H1 (cell line): Measurements from ENCODE around the gene OCIAD1. TPM values are rescaled to one million over a fixed set of nuclear protein-coding genes. Genes with fewer than 3 reads are reported as not detected.

Experiments used
- CTCF ChIA-PET: fragments of 300-600 bp; sonication (Branson Sonifier 250); formaldehyde crosslinking; loops from one replicate; lab custom pipeline; 2021; ENCODE audit not compliant: partially characterized antibody; lab: Charles Lee
- POLR2A ChIA-PET: fragments of 300-600 bp; sonication (Branson Sonifier 250); formaldehyde crosslinking; loops from one replicate; lab custom pipeline; 2021; ENCODE audit warnings: inconsistent platforms; ENCODE audit not compliant: partially characterized antibody; lab: Charles Lee
- DNase-seq, 2 experiments: peaks; one replicate each; pipeline versions ENCODE4 v3.0.0 to v3.0.0-alpha.2; 2010 to 2022; ENCODE audit warnings: low spot score in 2 of 2, low read depth in 1 of 2, mixed read lengths in 1 of 2
- FAIRE-seq: peaks from 2 replicates; lab custom pipeline; 2011; peaks lifted over from hg19 to GRCh38; lab: Jason Lieb, UNC
- H2AFZ ChIP-seq: 2 replicates; pipeline ENCODE4 v1.8.1; 2012; ENCODE audit warnings: low read length, inconsistent platforms
- H2AK5ac ChIP-seq: 2 replicates; pipeline ENCODE4 v1.6.1; 2013; ENCODE audit warnings: low read depth, low read length
- H2BK120ac ChIP-seq: replicated peaks from 2 replicates; pipeline ENCODE3; 2013; ENCODE audit warnings: low read depth, low read length, inconsistent platforms
- H2BK12ac ChIP-seq: 2 replicates; pipeline ENCODE4 v1.6.1; 2013; ENCODE audit warnings: low read depth, low read length
- H2BK15ac ChIP-seq: 2 replicates; pipeline ENCODE4 v1.6.1; 2013; ENCODE audit warnings: low read length
- H2BK20ac ChIP-seq: 2 replicates; pipeline ENCODE4 v1.6.1; 2013; ENCODE audit warnings: low read length
- H2BK5ac ChIP-seq: 2 replicates; pipeline ENCODE4 v1.6.1; 2013; ENCODE audit warnings: low read depth, low read length
- H3K14ac ChIP-seq: 2 replicates; pipeline ENCODE4 v1.6.1; 2013; ENCODE audit warnings: inconsistent platforms; ENCODE audit not compliant: insufficient read length
- H3K18ac ChIP-seq: 2 replicates; pipeline ENCODE4 v1.6.1; 2013; ENCODE audit warnings: low read length; ENCODE audit errors: extremely low read depth
- H3K23ac ChIP-seq: 2 replicates; pipeline ENCODE4 v1.6.1; 2013; ENCODE audit warnings: inconsistent platforms; ENCODE audit not compliant: insufficient read length
- H3K23me2 ChIP-seq: 2 replicates; pipeline ENCODE4 v1.6.1; 2013; ENCODE audit warnings: low read depth, low read length
- H3K27ac ChIP-seq: 2 replicates; pipeline ENCODE4 v1.6.1; 2011; ENCODE audit warnings: low read depth, low read length, inconsistent platforms
- H3K27me3 ChIP-seq, 4 experiments: replicated peaks in 1 of 4; 1 replicate in 1 of 4; 2 replicates in 3 of 4; pipeline versions ENCODE4 v1.6.1 to v1.8.1; 2011 to 2013; ENCODE audit warnings: low read length in 3 of 4, mild to moderate bottlenecking in 3 of 4, inconsistent platforms in 2 of 4, mixed read lengths in 2 of 4, moderate library complexity in 1 of 4; ENCODE audit not compliant: control insufficient read depth in 3 of 4, insufficient read depth in 3 of 4; ENCODE audit errors: extremely low read depth in 1 of 4
- H3K36me3 ChIP-seq, 4 experiments: 2 replicates each; pipeline versions ENCODE4 v1.6.1 to v1.8.1; 2011 to 2013; ENCODE audit warnings: mild to moderate bottlenecking in 4 of 4, low read length in 3 of 4, moderate library complexity in 2 of 4, control low read depth in 1 of 4, inconsistent platforms in 1 of 4; ENCODE audit not compliant: insufficient read depth in 4 of 4, control insufficient read depth in 2 of 4
- H3K4ac ChIP-seq: replicated peaks from 2 replicates; pipeline ENCODE3; 2013; ENCODE audit warnings: low read length, low read depth, mixed read lengths, inconsistent platforms; ENCODE audit not compliant: insufficient read length
- H3K4me1 ChIP-seq, 4 experiments: replicated peaks in 1 of 4; 1 replicate in 1 of 4; 2 replicates in 3 of 4; pipeline versions ENCODE4 v1.6.1 to v1.8.1; 2011 to 2013; ENCODE audit warnings: low read length in 3 of 4, inconsistent platforms in 2 of 4, mixed read lengths in 1 of 4; ENCODE audit not compliant: insufficient read depth in 4 of 4, control insufficient read depth in 3 of 4
- H3K4me2 ChIP-seq, 2 experiments: 2 replicates each; pipeline versions ENCODE4 v1.6.1 to v1.8.1; 2011 to 2013; ENCODE audit warnings: low read depth in 2 of 2, low read length in 2 of 2, control low read depth in 1 of 2, inconsistent platforms in 1 of 2, mild to moderate bottlenecking in 1 of 2; ENCODE audit not compliant: insufficient read depth in 1 of 2
- H3K4me3 ChIP-seq, 4 experiments: fragments of 200-600, 300-600 bp in 1 of 4; sonication (generic), shearing (Covaris generic), sonication (Bioruptor Twin) in 1 of 4; 2 replicates each; pipeline versions ENCODE4 v1.5.1 to v1.8.1; 2011 to 2016; ENCODE audit warnings: low read length in 4 of 4, low read depth in 3 of 4, control low read depth in 2 of 4, inconsistent platforms in 2 of 4, mild to moderate bottlenecking in 2 of 4, mixed read lengths in 1 of 4, moderate library complexity in 1 of 4; ENCODE audit not compliant: insufficient read depth in 2 of 4; ENCODE audit errors: extremely low read depth in 1 of 4
- H3K56ac ChIP-seq: replicated peaks from 2 replicates; pipeline ENCODE3; 2013; ENCODE audit warnings: low read depth, mild to moderate bottlenecking, mixed read lengths, low read length, inconsistent platforms; ENCODE audit not compliant: insufficient read length
- H3K79me1 ChIP-seq: 2 replicates; pipeline ENCODE4 v1.6.1; 2013; ENCODE audit warnings: low read depth, low read length, control low read depth
- H3K79me2 ChIP-seq, 2 experiments: 2 replicates each; pipeline versions ENCODE4 v1.6.1 to v1.8.1; 2012 to 2013; ENCODE audit warnings: low read length in 2 of 2, mild to moderate bottlenecking in 2 of 2, inconsistent platforms in 1 of 2; ENCODE audit not compliant: insufficient read depth in 2 of 2, control insufficient read depth in 1 of 2
- H3K9ac ChIP-seq, 4 experiments: replicated peaks in 1 of 4; 1 replicate in 1 of 4; 2 replicates in 3 of 4; pipeline versions ENCODE4 v1.6.1 to v1.8.1; 2011 to 2013; ENCODE audit warnings: low read depth in 3 of 4, low read length in 3 of 4, control low read depth in 2 of 4, mild to moderate bottlenecking in 2 of 4, moderate library complexity in 2 of 4, inconsistent platforms in 1 of 4; ENCODE audit errors: extremely low read depth in 1 of 4
- H3K9me3 ChIP-seq, 2 experiments: 2 replicates each; pipeline versions ENCODE4 v1.6.1 to v1.8.1; 2012 to 2013; ENCODE audit warnings: mild to moderate bottlenecking in 2 of 2, moderate library complexity in 2 of 2, control low read depth in 1 of 2, inconsistent platforms in 1 of 2, low read depth in 1 of 2, low read length in 1 of 2, mixed read lengths in 1 of 2; ENCODE audit not compliant: insufficient read depth in 2 of 2
- H4K20me1 ChIP-seq, 2 experiments: replicated peaks in 1 of 2; 2 replicates each; pipeline versions ENCODE3 to v1.8.1; 2011 to 2013; ENCODE audit warnings: inconsistent platforms in 2 of 2, low read length in 2 of 2, mild to moderate bottlenecking in 1 of 2; ENCODE audit not compliant: insufficient read depth in 2 of 2, control insufficient read depth in 1 of 2
- H4K5ac ChIP-seq: 2 replicates; pipeline ENCODE4 v1.6.1; 2013; ENCODE audit warnings: low read length, low read depth, mixed read lengths, inconsistent platforms; ENCODE audit not compliant: insufficient read length
- H4K8ac ChIP-seq: 2 replicates; pipeline ENCODE4 v1.8.0; 2013; ENCODE audit warnings: mild to moderate bottlenecking, moderate library complexity, low read length, inconsistent platforms; ENCODE audit not compliant: insufficient read depth; ENCODE audit errors: extremely low read depth
- H4K91ac ChIP-seq: replicated peaks from 2 replicates; pipeline ENCODE3; 2013; ENCODE audit warnings: low read length, mixed read lengths, inconsistent platforms; ENCODE audit not compliant: insufficient read length
- CBX8 ChIP-seq: fragments of 300-800, 300-1000 bp; sonication (generic); IDR thresholded peaks from 2 replicates; pipeline ENCODE4 v1.7.1; 2016; ENCODE audit warnings: low read depth, low read length, borderline replicate concordance
- GABPA ChIP-seq: IDR thresholded peaks from 2 replicates; pipeline ENCODE4 v1.6.1; 2011; ENCODE audit warnings: mild to moderate bottlenecking, low read length, moderate library complexity, borderline replicate concordance; ENCODE audit not compliant: insufficient read depth
- JUN ChIP-seq: IDR thresholded peaks from 2 replicates; pipeline ENCODE4 v1.6.1; 2011; ENCODE audit warnings: low read depth, mild to moderate bottlenecking, improper control_type of control experiment, low read length
- MAFK ChIP-seq: IDR thresholded peaks from 2 replicates; pipeline ENCODE4 v1.6.1; 2012; ENCODE audit warnings: low read depth, mild to moderate bottlenecking, improper control_type of control experiment, low read length
- RBBP5 ChIP-seq: IDR thresholded peaks from 2 replicates; pipeline ENCODE4 v1.7.1; 2012; ENCODE audit warnings: low read depth, mild to moderate bottlenecking, inconsistent platforms, low read length, moderate library complexity, borderline replicate concordance
- WGBS, 2 experiments: shearing (Covaris generic) in 1 of 2; methylation state at CpG; one replicate each; pipeline versions ENCODE4 v1.1.6 to v1.1.7; 2013 to 2015; ENCODE audit warnings: low lambda C conversion rate in 2 of 2, mixed read lengths in 2 of 2, inconsistent platforms in 1 of 2, low coverage in 1 of 2, missing lambda C conversion rate in 1 of 2; ENCODE audit not compliant: insufficient replicate concordance in 2 of 2, insufficient coverage in 1 of 2, insufficient read length in 1 of 2; ENCODE audit errors: extremely low coverage in 1 of 2, missing lambda C conversion rate in 1 of 2; 5-methylcytosine and 5-hydroxymethylcytosine counted together
- polyA plus RNA-seq, 7 experiments: library from polyadenylated mRNA; depleted of rRNA in 3 of 7; stranded (reverse) in 5 of 7; unstranded in 2 of 7; fragments of >200 nt in 5 of 7; fragments of 200-250 nt in 2 of 7; gene quantifications; 1 replicate in 5 of 7; 2 replicates in 1 of 7; 4 replicates in 1 of 7; pipeline versions ENCODE4 v1.2.1 to v1.2.3, GENCODE V29; 2011 to 2013; ENCODE audit warnings: missing spikeins in 2 of 7, mixed read lengths in 2 of 7
- total RNA-seq: library from RNA; stranded (reverse); fragmentation: NEBNext Ultra II Directional; extraction: Animal tissue kit (Norgen Biotek cat#: 25700); gene quantifications from 2 replicates; pipeline ENCODE4 v1.2.1, GENCODE V29; 2021
- TF ChIP-seq, protein P1 (sequence below): IDR thresholded peaks from 2 replicates; pipeline ENCODE4 v1.6.1; 2011; ENCODE audit warnings: low read length, improper control_type of control experiment

Gene OCIAD1
- total and polyA plus RNA-seq, 2 of the 8 experiments (the other 6 are each of a cell fraction or from before 2014, with no cell fraction given) = 79.9 to 163 TPM

DNA sequence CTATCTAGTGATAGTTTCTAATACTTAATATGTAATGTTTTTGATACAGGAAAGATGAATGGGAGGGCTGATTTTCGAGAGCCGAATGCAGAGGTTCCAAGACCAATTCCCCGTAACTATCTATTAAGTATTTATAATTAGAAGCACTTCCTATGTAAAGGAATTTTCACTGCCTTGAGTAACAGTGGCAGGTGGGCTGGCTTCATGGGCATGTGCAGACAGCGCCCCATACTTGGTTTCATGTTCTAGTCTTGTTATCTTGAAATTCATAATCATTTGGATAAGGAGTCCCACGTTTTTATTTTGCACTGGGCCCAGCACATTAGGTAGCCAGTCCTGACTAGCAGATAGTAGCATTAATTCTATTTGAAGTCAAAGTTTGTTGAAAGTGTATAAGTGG is 1.7 kb downstream of the OCIAD1 start:
- TF ChIP-seq, protein P1, sequence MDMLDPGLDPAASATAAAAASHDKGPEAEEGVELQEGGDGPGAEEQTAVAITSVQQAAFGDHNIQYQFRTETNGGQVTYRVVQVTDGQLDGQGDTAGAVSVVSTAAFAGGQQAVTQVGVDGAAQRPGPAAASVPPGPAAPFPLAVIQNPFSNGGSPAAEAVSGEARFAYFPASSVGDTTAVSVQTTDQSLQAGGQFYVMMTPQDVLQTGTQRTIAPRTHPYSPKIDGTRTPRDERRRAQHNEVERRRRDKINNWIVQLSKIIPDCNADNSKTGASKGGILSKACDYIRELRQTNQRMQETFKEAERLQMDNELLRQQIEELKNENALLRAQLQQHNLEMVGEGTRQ = no peak
- no peak for TF ChIP-seq GABPA
- no peak for TF ChIP-seq JUN
- TF ChIP-seq CBX8 = no peak
- no peak for TF ChIP-seq MAFK
- no peak for TF ChIP-seq RBBP5
- Histone ChIP-seq H3K4me1 (peaks cover 0 to 3% (median 1%) of the 10 kb centered on the region in 4 experiments; a peak in 2 of 7 replicates), H3K79me1 (0 out of 2 replicates have a peak, but pooled peaks cover 2% of the 10 kb centered on the region), H3K14ac (no peak overlapping the region), H2BK12ac (no peak overlapping the region), H4K5ac (no peak overlapping the region), H3K9ac (peak overlapping the region in 1 of 4 experiments; percentile 47; a peak in 2 of 7 replicates), H2BK15ac (no peak overlapping the region), H3K18ac (no peak overlapping the region), H2BK20ac (no peak overlapping the region), H3K79me2 (peaks cover 15 to 59% of the 10 kb centered on the region in 2 experiments), H3K23me2 (0 out of 2 replicates have a peak, but pooled peaks cover 2% of the 10 kb centered on the region), H3K4me3 (peak overlapping the region in 3 of 4 experiments; percentile 96 to 100 (median 99); a peak in 5 of 8 replicates), H3K9me3 (no peaks in the 10 kb centered on the region), H2BK5ac (no peak overlapping the region), H4K91ac (no peak overlapping the region), H4K20me1 (peaks cover 0 to under 1% of the 10 kb centered on the region in 2 experiments), H3K27ac (no peak overlapping the region), H3K27me3 (no peaks in the 10 kb centered on the region; a peak in 1 of 7 replicates), H3K56ac (no peak overlapping the region), H3K4ac (no peak overlapping the region), H3K23ac (no peak overlapping the region), H2BK120ac (no peak overlapping the region), H2AK5ac (no peak overlapping the region), H4K8ac (no peak overlapping the region; the same call in 1 of the 2 replicates), H3K4me2 (peak overlapping the region; percentile 36 to 73), H3K36me3 (peaks cover 9 to 45% (median 28%) of the 10 kb centered on the region in 4 experiments), H2AFZ (no peak overlapping the region)
- FAIRE-seq (no peak), DNase-seq (no peak)
- POLR2A ChIA-PET = interaction anchor here (1.3 to 13.0 kb wide), 5 partner anchors 15 to 135 kb away, joined by 3 to 113 read pairs (median 10); partner anchors contain the start of gene OCIAD2
- WGBS, 2 experiments = 94% methylated on average over 5 of the region's 5 CpGs; no CpG with 5 or more reads in 1 of the 2 experiments
- CTCF ChIA-PET = no interaction called here
